ENCODE results near the gene GADD45A.
"Not testable (repeated sequence)": the region's sequence is repeated elsewhere in the genome, so short reads cannot be mapped to it uniquely, and the experiment has no call there.

The GADD45A gene, protein sequence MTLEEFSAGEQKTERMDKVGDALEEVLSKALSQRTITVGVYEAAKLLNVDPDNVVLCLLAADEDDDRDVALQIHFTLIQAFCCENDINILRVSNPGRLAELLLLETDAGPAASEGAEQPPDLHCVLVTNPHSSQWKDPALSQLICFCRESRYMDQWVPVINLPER

GRCh38 chr1:67685067-67685557 is at the start of gene GADD45A:
Gene GADD45A, plus strand, starts transcription at chr1:67685201. Its CDS starts 294 bp downstream, at chr1:67685495.
- DNase-seq, result peak; percentile 78 to 99 (median 98)

GRCh38 chr1:67636146-67636545 is 48.9 kb upstream of the GADD45A start:
- no peak for DNase-seq

DNA sequence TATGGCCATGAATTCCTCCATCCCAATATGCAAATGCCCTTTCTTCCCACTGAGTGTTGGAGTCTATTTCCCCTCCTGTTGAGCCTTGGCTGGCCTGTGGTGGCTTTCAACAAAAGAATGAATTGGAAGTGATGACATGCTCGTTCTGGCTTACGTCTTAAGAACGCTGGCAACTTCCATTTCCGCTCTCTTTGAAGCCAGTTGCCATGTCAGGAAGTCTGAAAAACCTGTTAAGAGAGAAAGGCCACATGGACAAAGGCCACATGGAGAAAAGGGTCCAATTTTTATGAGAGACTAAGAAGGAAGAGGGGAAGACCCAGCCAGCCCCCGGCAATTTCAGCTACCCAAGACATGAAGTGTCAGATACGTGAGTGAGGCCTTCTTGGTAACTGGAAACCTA is 45.6 kb upstream of the GADD45A start:
- no peak for DNase-seq

GRCh38 chr1:67642629-67643028 is 42.4 kb upstream of the GADD45A start:
- DNase-seq, result no peak

DNA sequence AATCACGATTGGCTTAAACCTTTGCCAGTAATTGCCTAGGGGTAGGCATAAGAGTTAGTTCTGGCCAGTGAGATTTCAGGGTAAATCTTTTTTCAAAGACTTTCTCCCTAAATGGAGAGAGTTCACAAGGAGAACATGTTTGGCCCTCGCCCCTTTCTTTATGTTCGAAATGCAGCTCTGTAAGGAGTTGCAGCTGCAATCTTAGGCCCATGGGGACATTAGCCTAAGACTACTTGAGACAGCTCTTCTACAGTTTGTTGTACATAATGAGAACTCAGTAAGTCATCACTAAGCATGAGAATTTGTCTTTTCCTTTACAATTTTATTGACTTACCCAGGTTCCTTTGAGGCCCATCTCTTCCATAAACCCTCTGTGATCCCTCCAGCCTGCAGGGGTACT is 40.4 kb upstream of the GADD45A start:
- no peak for DNase-seq

DNA sequence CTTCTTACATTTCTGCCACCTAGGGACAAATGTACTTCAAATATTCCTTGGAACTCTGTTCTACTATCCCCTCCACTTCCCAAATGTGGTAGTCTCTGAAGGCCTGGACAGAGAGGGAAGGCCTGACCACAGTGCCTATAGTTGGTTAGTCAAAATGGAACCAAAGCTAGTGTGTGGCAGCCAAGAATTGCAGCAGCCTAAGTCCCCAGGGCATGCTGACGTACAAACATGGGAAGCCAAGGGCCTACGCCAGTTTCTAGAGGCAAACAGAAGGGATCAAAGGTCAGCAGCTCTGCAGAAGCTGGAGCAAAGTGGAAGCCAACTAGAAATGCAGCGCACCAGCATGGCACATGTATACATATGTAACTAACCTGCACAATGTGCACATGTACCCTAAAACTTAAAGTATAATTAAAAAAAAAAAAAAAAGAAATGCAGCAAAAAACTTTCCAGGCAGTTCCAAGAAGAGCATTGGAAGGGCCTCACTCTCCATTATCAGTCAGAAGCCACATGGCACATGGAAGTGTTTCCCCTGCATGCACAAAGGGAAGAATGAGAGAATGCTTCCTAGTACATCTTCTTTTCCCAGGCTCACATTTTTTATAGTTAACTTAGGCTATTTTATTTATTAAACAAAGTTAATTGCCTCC is 39.4 kb upstream of the GADD45A start:
- DNase-seq, result no peak

- DNase-seq, result peak in 1 of 51 donors; percentile 30
Observed at GRCh38 chr1:67646145-67647035, 38.6 kb upstream of the GADD45A start.

- DNase-seq, result no peak
Observed at GRCh38 chr1:67647036-67647798, 37.8 kb upstream of the GADD45A start.

- DNase-seq, result no peak
Observed at GRCh38 chr1:67647814-67648358, 37.1 kb upstream of the GADD45A start.

- no peak for DNase-seq
Observed at GRCh38 chr1:67648582-67649326, 36.2 kb upstream of the GADD45A start.

GRCh38 chr1:67650061-67650460 is 34.9 kb upstream of the GADD45A start:
- DNase-seq, result no peak

GRCh38 chr1:67651031-67651430 is 34.0 kb upstream of the GADD45A start:
- no peak for DNase-seq

- no peak for DNase-seq
Observed at GRCh38 chr1:67652800-67653199, 32.2 kb upstream of the GADD45A start.

- DNase-seq, result no peak
Observed at GRCh38 chr1:67653304-67653703, 31.7 kb upstream of the GADD45A start.

DNA sequence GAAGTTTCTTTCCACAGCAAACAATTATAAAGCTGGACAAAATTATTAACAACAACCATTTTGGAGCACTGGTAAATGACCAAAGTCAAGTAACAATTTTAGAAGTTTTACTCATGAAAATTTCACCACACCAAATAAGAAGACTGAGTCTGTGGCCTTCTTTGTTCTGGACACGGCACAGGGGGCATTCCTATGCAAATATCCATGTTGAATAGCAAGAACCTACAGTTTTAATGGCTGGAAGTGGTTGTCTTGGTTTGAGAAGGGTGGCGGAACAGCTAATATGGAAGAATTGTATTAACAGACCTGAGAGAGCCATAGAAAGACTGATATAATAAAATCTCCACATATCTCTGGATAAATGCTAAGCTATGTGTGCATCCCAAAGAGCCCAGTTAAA is 29.4 kb upstream of the GADD45A start:
- DNase-seq, result no peak

DNA sequence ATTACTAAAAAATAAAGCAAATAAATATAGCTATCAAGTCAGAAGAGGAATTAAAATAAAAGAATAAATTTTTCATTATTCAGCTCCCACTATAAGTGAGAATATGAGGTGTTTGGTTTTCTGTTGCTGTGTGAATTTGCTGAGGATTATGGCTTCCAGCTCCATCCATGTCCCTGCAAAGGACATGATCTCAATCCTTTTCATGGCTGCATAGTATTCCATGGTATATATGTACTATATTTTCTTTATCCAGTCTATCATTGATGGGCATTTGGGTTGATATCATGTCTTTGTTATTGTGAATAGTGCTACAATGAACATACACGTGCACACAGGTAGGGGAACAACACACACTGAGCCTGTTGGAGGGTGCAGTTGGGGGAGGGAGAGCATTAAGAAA is 27.8 kb upstream of the GADD45A start:
- not testable (repeated sequence) for DNase-seq

DNA sequence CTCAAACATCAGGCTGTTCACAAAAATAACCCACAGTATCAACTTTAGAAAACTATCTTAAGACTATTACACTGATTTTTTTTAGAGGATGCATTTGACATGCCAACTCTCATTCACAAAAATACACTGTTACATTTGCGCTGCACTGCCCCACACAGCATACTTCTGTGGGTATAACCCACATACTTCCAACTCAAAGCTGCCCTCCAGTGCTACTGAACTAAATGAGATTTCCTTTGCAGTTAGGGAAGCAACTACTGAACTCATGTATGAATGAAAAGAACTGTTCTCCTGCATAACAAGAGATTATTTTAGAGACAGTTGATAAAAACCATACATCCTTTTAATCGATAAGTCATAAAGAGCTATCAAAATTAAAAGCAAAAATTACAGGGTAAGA is 25.8 kb upstream of the GADD45A start:
- no peak for DNase-seq

DNA sequence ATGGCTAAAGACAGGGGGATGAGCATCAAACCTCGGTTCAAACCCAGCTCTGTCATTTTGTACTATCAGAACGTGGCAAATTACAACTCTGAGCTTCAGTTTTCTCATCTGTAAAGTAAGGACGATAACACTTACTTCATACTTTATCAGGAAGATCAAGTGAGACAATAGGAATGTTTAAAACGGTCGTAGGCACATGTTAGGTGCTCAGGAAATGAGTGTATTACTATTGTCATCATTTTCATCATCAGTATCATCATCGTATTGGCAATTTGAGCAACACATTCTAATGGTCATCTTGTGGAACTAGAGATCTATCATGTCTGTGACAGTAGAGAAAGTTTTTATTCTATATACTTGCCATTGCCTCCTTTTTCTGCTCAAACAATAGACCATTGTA is 22.1 kb upstream of the GADD45A start:
- no peak for DNase-seq

DNA sequence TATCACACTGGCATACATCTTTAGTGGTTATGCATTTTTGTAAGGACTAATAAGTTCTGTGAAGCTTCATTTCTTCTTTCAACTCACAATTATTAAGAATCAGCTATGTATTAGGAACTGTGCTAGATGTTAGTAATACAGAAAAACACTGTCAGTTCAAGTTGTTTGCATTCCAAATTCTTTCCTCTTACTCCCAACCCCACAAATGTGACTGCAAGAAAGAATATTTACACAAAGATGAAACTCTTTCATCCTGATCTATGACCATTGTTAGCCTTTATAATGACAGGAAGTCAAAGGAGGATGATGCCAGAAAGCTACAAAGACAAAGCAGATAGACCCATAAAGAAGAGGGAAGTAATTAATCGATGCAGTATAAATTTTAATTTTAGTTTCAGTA is 21.0 kb upstream of the GADD45A start:
- no peak for DNase-seq

DNA sequence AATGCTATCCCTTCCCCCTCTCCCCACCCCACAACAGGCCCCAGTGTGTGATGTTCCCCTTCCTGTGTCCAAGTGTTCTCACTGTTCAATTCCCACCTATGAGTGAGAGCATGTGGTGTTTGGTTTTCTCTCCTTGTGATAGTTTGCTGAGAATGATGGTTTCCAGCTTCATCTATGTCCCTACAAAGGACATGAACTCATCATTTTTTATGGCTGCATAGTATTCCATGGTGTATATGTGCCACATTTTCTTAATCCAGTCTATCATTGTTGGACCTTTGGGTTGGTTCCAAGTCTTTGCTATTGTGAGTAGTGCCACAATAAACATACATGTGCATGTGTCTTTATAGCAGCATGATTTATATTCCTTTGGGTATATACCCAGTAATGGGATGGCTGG is 19.7 kb upstream of the GADD45A start:
- DNase-seq, result not testable (repeated sequence)

- DNase-seq, result no peak
Observed at GRCh38 chr1:67666636-67667035, 18.4 kb upstream of the GADD45A start.
